K562 (cell line): Measurements from ENCODE around the gene PRR19. TPM values are rescaled to one million over a fixed set of nuclear protein-coding genes. Genes with fewer than 3 reads are reported as not detected.

ENCODE experiments used
- ARID3A ChIP-seq: IDR thresholded peaks from 2 replicates; pipeline ENCODE4 v1.6.1; 2012; ENCODE audit warnings: low read depth, low read length, improper control_type of control experiment, borderline replicate concordance
- ATF4 ChIP-seq: fragments of 450-650 bp; formaldehyde crosslinking; IDR thresholded peaks from 2 replicates; pipeline ENCODE4 v1.4.0; 2022; ENCODE audit warnings: mild to moderate bottlenecking, moderate library complexity
- HDAC8 ChIP-seq: fragments of 450-650 bp; IDR thresholded peaks from 2 replicates; pipeline ENCODE4 v1.6.1; 2016; ENCODE audit warnings: mild to moderate bottlenecking, missing genetic modification characterization, moderate library complexity, missing compliant biosample characterization
- RBM15 ChIP-seq: fragments of 200-400 bp; formaldehyde crosslinking; IDR thresholded peaks from 2 replicates; pipeline ENCODE4 v1.6.1; 2018; ENCODE audit warnings: mild to moderate bottlenecking, low read length, moderate library complexity; ENCODE audit not compliant: insufficient read depth
- RCOR1 ChIP-seq, 2 experiments: IDR thresholded peaks; 2 replicates each; pipeline ENCODE4 v1.6.1; 2012; ENCODE audit warnings: low read depth in 2 of 2, low read length in 2 of 2, borderline replicate concordance in 1 of 2, improper control_type of control experiment in 1 of 2
- SNRNP70 ChIP-seq: fragments of 200-400 bp; formaldehyde crosslinking; optimal IDR thresholded peaks from 2 replicates; pipeline ENCODE3; 2017; ENCODE audit warnings: low read depth, low read length
- TAF1 ChIP-seq: IDR thresholded peaks from 2 replicates; pipeline ENCODE4 v1.6.1; 2011; ENCODE audit warnings: mild to moderate bottlenecking, low read length, moderate library complexity; ENCODE audit not compliant: insufficient read depth, control insufficient read depth, severe bottlenecking; ENCODE audit errors: extremely low read depth
- ZKSCAN1 ChIP-seq: fragments of 150-350 bp; IDR thresholded peaks from 2 replicates; pipeline ENCODE4 v1.6.1; 2016; ENCODE audit warnings: low read depth, low read length
- ZNF41 ChIP-seq: fragments of 250-450 bp; sonication (Bioruptor Pico); conservative IDR thresholded peaks from 2 replicates; pipeline ENCODE4 v1.4.0; 2020; ENCODE audit warnings: mild to moderate bottlenecking
- ZNF639 ChIP-seq, 2 experiments: fragments of 200-800 bp in 1 of 2; sonication (Bioruptor generic) in 1 of 2; sonication (generic) in 1 of 2; formaldehyde crosslinking in 1 of 2; IDR thresholded peaks in 1 of 2; conservative IDR thresholded peaks in 1 of 2; 2 replicates each; pipeline versions ENCODE4 v1.5.0 to v1.6.1; 2016 to 2020; ENCODE audit warnings: missing compliant biosample characterization in 1 of 2, missing genetic modification characterization in 1 of 2, missing genetic modification reagents in 1 of 2
- ZNF778 ChIP-seq: fragments of 450-650 bp; formaldehyde crosslinking; IDR thresholded peaks from 2 replicates; pipeline ENCODE4 v1.4.0; 2020; ENCODE audit warnings: mild to moderate bottlenecking, moderate library complexity
- polyA plus RNA-seq, 8 experiments: library from polyadenylated mRNA; depleted of rRNA in 4 of 8; stranded (reverse) in 5 of 8; unstranded in 3 of 8; fragments of >200 nt; fragmentation: Nextera tagmentation in 2 of 8; fragmentation: Illumina TruSeq in 1 of 8; extraction: Ambion mirVana in 2 of 8; extraction: Trizol in 1 of 8; gene quantifications; 2 replicates each; pipeline versions ENCODE4 v1.2.1 to v1.2.3, GENCODE V29; 2011 to 2014; ENCODE audit warnings: inconsistent platforms in 1 of 8, missing spikeins in 1 of 8
- total RNA-seq, 7 experiments: library from RNA; depleted of rRNA in 6 of 7; stranded (reverse); fragments of >200 nt in 6 of 7; fragmentation: Illumina TruSeq in 2 of 7; extraction: Trizol in 2 of 7; gene quantifications; 2 replicates each; pipeline versions ENCODE4 v1.2.1 to v1.2.3, GENCODE V29; 2011 to 2021; ENCODE audit warnings: low replicate concordance in 1 of 7

Gene PRR19
- total and polyA plus RNA-seq, 9 of the 15 experiments (the other 6 are each of a cell fraction or from before 2014, with no cell fraction given) = 0.10 to 1.6 (median 0.54) TPM

- peak; percentile 98 for TF ChIP-seq ARID3A
- TF ChIP-seq RCOR1 (IDR thresholded peaks at IDR 0.05; ENCODE audit: borderline replicate concordance in 1 of 2, low read depth in 2 of 2, low read length in 2 of 2) = no peak
- TF ChIP-seq HDAC8 (tag) = no peak
- TF ChIP-seq ZNF778 (CRISPR knock-in tag) = no peak
- TF ChIP-seq ZNF639 (CRISPR knock-in tag; conservative IDR thresholded peaks at IDR 0.05 in 1 of 2, IDR thresholded peaks at IDR 0.05 in 1 of 2) = 0 out of 4 replicates have a peak, but pooled peaks of 1 of the 2 experiments have one; percentile 12
- TF ChIP-seq ZKSCAN1 = 0 out of 2 replicates have a peak, but pooled peaks have one; percentile 16
- TF ChIP-seq ATF4 (CRISPR knock-in tag) = no peak
- TF ChIP-seq SNRNP70 = no peak
- TF ChIP-seq RBM15 = no peak
- no peak for TF ChIP-seq TAF1
- TF ChIP-seq ZNF41 (CRISPR knock-in tag) = no peak
- TF ChIP-seq, all 486 proteins: peak for 51
Measured at GRCh38 chr19:42268704-42269477, 33.0 kb upstream of the PRR19 start, which contains the start of gene CIC (continued).
